Hepatocyte (in vitro differentiated cells): ENCODE data around the gene MAGI2. TPM values are rescaled to one million over a fixed set of nuclear protein-coding genes. Genes with fewer than 3 reads are reported as not detected.

Experiments used
- DNase-seq: peaks from one replicate; pipeline ENCODE4 v3.0.0-alpha.2; 2016; ENCODE audit warnings: low spot score
- H2AFZ ChIP-seq: fragments of 200-600 bp; sonication (generic); 2 replicates; pipeline ENCODE4 v1.6.0; 2016; ENCODE audit warnings: antibody characterized with exemption, mild to moderate bottlenecking
- H3K27ac ChIP-seq: fragments of 200-600 bp; sonication (generic); 2 replicates; pipeline ENCODE4 v1.5.1; 2016; ENCODE audit warnings: mild to moderate bottlenecking
- H3K27me3 ChIP-seq: fragments of 200-600 bp; sonication (generic); 2 replicates; pipeline ENCODE4 v1.6.1; 2016
- H3K36me3 ChIP-seq: fragments of 200-600 bp; sonication (generic); replicated peaks from 2 replicates; pipeline ENCODE4 v1.5.1; 2016; ENCODE audit warnings: low read depth; ENCODE audit not compliant: insufficient read depth
- H3K4me1 ChIP-seq: fragments of 200-600 bp; sonication (generic); 2 replicates; pipeline ENCODE4 v1.5.1; 2016; ENCODE audit warnings: mild to moderate bottlenecking, moderate library complexity; ENCODE audit not compliant: insufficient read depth
- H3K4me2 ChIP-seq: fragments of 200-600 bp; sonication (generic); 2 replicates; pipeline ENCODE4 v1.6.0; 2016
- H3K4me3 ChIP-seq: fragments of 200-600 bp; sonication (generic); 2 replicates; pipeline ENCODE4 v1.5.1; 2016; ENCODE audit warnings: mild to moderate bottlenecking
- H3K79me2 ChIP-seq: fragments of 200-600 bp; sonication (generic); 2 replicates; pipeline ENCODE4 v1.6.0; 2017; ENCODE audit warnings: mild to moderate bottlenecking
- H3K9me2 ChIP-seq: fragments of 200-600 bp; sonication (generic); replicated peaks from 2 replicates; pipeline ENCODE4 v1.6.0; 2017; ENCODE audit warnings: mild to moderate bottlenecking; ENCODE audit not compliant: insufficient read depth
- H3K9me3 ChIP-seq: fragments of 200-600 bp; sonication (generic); 2 replicates; pipeline ENCODE4 v1.5.1; 2016; ENCODE audit warnings: low read depth, mild to moderate bottlenecking
- H4K20me1 ChIP-seq: fragments of 200-600 bp; sonication (generic); 2 replicates; pipeline ENCODE4 v1.6.0; 2016; ENCODE audit warnings: mild to moderate bottlenecking; ENCODE audit not compliant: insufficient read depth, poor library complexity, severe bottlenecking
- EZH2 ChIP-seq: fragments of 200-600 bp; sonication (generic); IDR thresholded peaks from 2 replicates; pipeline ENCODE4 v1.6.1; 2016; ENCODE audit warnings: antibody characterized with exemption, mild to moderate bottlenecking, borderline replicate concordance
- EZH2phosphoT487 ChIP-seq: fragments of 200-600 bp; sonication (generic); IDR thresholded peaks from one replicate; pipeline ENCODE4 v1.6.1; 2018; ENCODE audit warnings: antibody characterized with exemption, mild to moderate bottlenecking, low read depth, moderate library complexity; ENCODE audit not compliant: unreplicated experiment, severe bottlenecking
- WGBS: methylation state at CpG from one replicate; pipeline ENCODE4 v1.1.6; 2016; ENCODE audit warnings: low lambda C conversion rate; ENCODE audit errors: missing lambda C conversion rate; 5-methylcytosine and 5-hydroxymethylcytosine counted together
- polyA plus RNA-seq: library from polyadenylated mRNA; unstranded; fragments of >200 nt; fragmentation: Nextera tagmentation; extraction: Ambion mirVana; gene quantifications from 2 replicates; pipeline ENCODE4 v1.2.1, GENCODE V29; 2016
- total RNA-seq: library from RNA; depleted of rRNA; stranded (reverse); fragments of >200 nt; gene quantifications from 2 replicates; pipeline ENCODE4 v1.2.3, GENCODE V29; 2014
- TF ChIP-seq, protein P1 (sequence below): fragments of 200-600 bp; sonication (generic); IDR thresholded peaks from 2 replicates; pipeline ENCODE4 v1.5.1; 2016; ENCODE audit warnings: antibody characterized with exemption, mild to moderate bottlenecking; ENCODE audit not compliant: poor library complexity

Gene MAGI2
- total and polyA plus RNA-seq, 2 experiments from 2014 or later: 3.1 to 6.7 TPM

DNA sequence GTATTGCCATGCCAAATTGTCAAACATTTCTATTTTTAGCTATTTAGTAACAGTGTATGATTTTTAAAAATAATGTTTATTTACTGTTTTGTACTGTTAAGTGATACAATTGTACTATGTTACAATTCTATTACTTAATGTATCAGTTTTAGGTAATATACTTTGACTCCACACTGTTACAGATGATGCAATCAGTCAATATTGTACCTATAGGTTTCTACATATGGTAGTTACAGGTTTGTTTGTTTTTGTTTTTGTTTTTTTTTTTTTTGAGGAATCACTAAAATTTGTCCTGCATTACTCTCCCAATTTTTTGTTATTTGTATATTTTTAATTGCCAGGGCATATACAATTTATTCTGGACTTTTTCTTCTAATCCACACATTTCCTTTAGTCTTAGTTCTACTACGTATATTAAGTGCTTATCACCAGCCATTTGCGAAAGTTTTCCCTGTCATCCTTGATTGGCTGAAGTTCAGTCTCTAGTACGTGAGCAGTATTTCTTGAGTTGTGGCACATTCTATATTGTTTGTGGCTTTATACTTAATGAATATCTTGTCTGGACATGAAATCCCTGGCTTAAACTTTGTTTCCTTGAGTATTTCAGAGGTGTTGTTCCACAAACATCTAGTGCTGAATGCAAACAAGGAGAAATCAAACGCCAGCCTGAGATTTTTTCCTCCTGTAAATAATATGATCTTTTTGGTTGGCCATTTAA, 114.1 kb downstream of the MAGI2 start:
- Histone ChIP-seq H3K4me3 (no peak overlapping the region), H3K9me3 (no peaks in the 10 kb centered on the region), H3K4me1 (no peaks in the 10 kb centered on the region), H2AFZ (no peak overlapping the region), H4K20me1 (no peaks in the 10 kb centered on the region), H3K9me2 (no peaks in the 10 kb centered on the region), H3K4me2 (no peak overlapping the region), H3K27me3 (no peaks in the 10 kb centered on the region), H3K27ac (no peak overlapping the region), H3K36me3 (no peaks in the 10 kb centered on the region), H3K79me2 (no peaks in the 10 kb centered on the region)
- TF ChIP-seq EZH2 (no peak), EZH2phosphoT487 (no peak)
- TF ChIP-seq, protein P1, sequence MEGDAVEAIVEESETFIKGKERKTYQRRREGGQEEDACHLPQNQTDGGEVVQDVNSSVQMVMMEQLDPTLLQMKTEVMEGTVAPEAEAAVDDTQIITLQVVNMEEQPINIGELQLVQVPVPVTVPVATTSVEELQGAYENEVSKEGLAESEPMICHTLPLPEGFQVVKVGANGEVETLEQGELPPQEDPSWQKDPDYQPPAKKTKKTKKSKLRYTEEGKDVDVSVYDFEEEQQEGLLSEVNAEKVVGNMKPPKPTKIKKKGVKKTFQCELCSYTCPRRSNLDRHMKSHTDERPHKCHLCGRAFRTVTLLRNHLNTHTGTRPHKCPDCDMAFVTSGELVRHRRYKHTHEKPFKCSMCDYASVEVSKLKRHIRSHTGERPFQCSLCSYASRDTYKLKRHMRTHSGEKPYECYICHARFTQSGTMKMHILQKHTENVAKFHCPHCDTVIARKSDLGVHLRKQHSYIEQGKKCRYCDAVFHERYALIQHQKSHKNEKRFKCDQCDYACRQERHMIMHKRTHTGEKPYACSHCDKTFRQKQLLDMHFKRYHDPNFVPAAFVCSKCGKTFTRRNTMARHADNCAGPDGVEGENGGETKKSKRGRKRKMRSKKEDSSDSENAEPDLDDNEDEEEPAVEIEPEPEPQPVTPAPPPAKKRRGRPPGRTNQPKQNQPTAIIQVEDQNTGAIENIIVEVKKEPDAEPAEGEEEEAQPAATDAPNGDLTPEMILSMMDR: no peak
- 92% methylated on average over 4 of the region's 4 CpGs for WGBS
- no peak for DNase-seq

DNA sequence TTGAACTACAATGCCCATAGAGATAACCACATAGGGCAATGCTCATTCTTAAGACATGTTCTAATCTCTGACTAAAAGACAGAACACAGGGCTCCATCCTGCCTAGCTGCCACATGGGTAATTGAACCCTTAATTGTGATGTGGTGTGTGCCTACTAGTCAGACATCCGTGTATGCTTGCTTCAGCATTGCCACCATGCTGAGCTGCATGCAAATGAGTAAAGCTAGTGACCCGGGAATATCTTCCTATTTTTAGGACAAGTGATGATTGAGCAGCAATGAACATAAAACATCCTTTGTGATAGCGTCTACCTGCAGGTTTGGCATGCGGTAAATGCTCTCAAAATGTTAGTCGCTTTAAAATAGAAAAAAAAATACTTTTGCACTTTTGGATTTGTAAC, 115.8 kb downstream of the MAGI2 start:
- no peaks in the 10 kb centered on the region for H3K9me3 ChIP-seq
- DNase-seq: no peak
- H3K4me2 ChIP-seq: no peak overlapping the region
- no peak overlapping the region for H3K27ac ChIP-seq
- 75% methylated on average over 5 of the region's 5 CpGs for WGBS
- H3K4me1 ChIP-seq: no peaks in the 10 kb centered on the region
- H3K9me2 ChIP-seq: no peaks in the 10 kb centered on the region
- H3K27me3 ChIP-seq: no peaks in the 10 kb centered on the region
- TF ChIP-seq EZH2phosphoT487 (no peak), EZH2 (no peak)
- TF ChIP-seq, protein P1: no peak
- no peaks in the 10 kb centered on the region for H4K20me1 ChIP-seq
- H3K36me3 ChIP-seq: no peaks in the 10 kb centered on the region
- no peak overlapping the region for H3K4me3 ChIP-seq
- no peaks in the 10 kb centered on the region for H3K79me2 ChIP-seq
- no peak overlapping the region for H2AFZ ChIP-seq

DNA sequence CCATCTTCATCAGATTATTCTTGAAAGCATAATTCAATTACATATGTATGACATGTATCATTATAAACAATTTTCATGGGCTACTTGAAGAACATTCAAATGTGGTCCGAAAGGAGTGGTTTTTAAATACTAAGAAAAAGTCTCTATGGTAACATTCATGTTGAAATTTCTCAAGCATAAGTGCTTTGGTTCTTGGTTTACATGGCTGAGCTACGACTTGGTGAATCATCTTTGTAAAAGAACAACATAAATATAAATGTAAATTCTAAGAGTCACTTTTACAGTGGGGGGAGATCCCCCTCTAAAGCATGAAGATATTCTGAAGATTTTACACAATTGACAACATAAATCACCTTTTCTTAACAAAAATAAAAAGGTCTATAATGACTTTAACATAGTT, 118.6 kb downstream of the MAGI2 start:
- Histone ChIP-seq H3K27ac (no peak overlapping the region), H3K9me2 (no peaks in the 10 kb centered on the region), H2AFZ (no peak overlapping the region), H3K4me2 (no peak overlapping the region), H4K20me1 (no peaks in the 10 kb centered on the region), H3K27me3 (no peaks in the 10 kb centered on the region), H3K4me1 (no peaks in the 10 kb centered on the region), H3K79me2 (no peaks in the 10 kb centered on the region), H3K9me3 (no peaks in the 10 kb centered on the region), H3K4me3 (no peak overlapping the region), H3K36me3 (no peaks in the 10 kb centered on the region)
- TF ChIP-seq EZH2 (no peak), EZH2phosphoT487 (no peak)
- TF ChIP-seq, protein P1: no peak
- WGBS: 72% methylated on average over 2 of the region's 2 CpGs
- no peak for DNase-seq

DNA sequence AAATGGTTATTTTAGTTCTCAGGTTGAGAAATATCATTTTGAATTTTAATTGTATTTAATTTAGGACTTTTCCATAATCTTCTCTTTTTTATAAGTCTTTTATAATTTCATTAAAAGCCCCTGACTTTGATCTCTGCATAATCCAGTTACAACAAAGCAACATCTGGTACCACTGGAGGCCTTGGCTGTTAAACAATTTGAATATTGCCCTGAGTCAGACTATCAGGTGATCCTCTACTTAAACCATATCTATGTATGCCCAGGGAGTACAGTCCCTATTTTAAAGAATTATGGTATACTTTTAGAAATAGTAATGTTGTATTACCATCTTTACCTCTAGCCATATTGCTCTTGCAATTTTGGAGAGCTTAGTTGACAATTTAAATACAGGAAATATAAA, 119.1 kb downstream of the MAGI2 start:
- Histone ChIP-seq H3K4me2 (no peak overlapping the region), H3K9me3 (no peaks in the 10 kb centered on the region), H3K36me3 (no peaks in the 10 kb centered on the region), H3K79me2 (no peaks in the 10 kb centered on the region), H3K27ac (no peak overlapping the region), H3K4me1 (no peaks in the 10 kb centered on the region), H3K4me3 (no peak overlapping the region), H3K9me2 (no peaks in the 10 kb centered on the region), H3K27me3 (no peaks in the 10 kb centered on the region), H4K20me1 (no peaks in the 10 kb centered on the region), H2AFZ (no peak overlapping the region)
- no peak for DNase-seq
- TF ChIP-seq, protein P1: no peak
- TF ChIP-seq EZH2 (no peak), EZH2phosphoT487 (no peak)
